ENCODE results near the gene RAD51B.

Gene RAD51B

GRCh38 chr14:68728342-68729106 lies 908.9 kb downstream of the RAD51B start:
- no peak overlapping the region for H3K27ac ChIP-seq
- TF ChIP-seq, protein P1, sequence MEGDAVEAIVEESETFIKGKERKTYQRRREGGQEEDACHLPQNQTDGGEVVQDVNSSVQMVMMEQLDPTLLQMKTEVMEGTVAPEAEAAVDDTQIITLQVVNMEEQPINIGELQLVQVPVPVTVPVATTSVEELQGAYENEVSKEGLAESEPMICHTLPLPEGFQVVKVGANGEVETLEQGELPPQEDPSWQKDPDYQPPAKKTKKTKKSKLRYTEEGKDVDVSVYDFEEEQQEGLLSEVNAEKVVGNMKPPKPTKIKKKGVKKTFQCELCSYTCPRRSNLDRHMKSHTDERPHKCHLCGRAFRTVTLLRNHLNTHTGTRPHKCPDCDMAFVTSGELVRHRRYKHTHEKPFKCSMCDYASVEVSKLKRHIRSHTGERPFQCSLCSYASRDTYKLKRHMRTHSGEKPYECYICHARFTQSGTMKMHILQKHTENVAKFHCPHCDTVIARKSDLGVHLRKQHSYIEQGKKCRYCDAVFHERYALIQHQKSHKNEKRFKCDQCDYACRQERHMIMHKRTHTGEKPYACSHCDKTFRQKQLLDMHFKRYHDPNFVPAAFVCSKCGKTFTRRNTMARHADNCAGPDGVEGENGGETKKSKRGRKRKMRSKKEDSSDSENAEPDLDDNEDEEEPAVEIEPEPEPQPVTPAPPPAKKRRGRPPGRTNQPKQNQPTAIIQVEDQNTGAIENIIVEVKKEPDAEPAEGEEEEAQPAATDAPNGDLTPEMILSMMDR (conservative IDR thresholded peaks at IDR 0.05), result no peak
- TF ChIP-seq ZFX (IDR thresholded peaks at IDR 0.05), result no peak

DNA sequence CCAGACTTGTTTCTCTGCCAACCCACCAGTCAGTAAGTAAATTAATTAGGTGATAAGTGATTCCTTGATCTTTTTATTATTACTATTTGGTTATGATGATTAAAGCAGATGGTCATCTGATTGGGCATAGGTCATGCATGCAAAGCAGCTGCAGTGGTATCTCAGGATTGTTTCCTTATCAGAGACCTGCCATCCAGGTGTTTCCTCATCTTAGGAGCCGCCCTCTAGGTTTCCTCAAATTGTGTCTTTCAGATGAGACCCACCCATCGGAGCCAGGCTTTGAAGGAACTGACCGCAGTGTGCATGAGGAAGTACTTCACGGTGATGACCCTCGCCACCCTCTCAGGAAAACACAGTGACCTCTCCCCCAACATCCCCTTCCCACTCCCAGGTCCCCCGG lies 910.0 kb downstream of the RAD51B start:
- no peak overlapping the region for H3K27ac ChIP-seq
- TF ChIP-seq, protein P1 (conservative IDR thresholded peaks at IDR 0.05), result no peak
- TF ChIP-seq ZFX (IDR thresholded peaks at IDR 0.05), result no peak

GRCh38 chr14:68730348-68730747 lies 910.8 kb downstream of the RAD51B start:
- TF ChIP-seq ZFX (IDR thresholded peaks at IDR 0.05), result no peak
- TF ChIP-seq, protein P1 (conservative IDR thresholded peaks at IDR 0.05), result no peak
- H3K27ac ChIP-seq, result no peak overlapping the region

DNA sequence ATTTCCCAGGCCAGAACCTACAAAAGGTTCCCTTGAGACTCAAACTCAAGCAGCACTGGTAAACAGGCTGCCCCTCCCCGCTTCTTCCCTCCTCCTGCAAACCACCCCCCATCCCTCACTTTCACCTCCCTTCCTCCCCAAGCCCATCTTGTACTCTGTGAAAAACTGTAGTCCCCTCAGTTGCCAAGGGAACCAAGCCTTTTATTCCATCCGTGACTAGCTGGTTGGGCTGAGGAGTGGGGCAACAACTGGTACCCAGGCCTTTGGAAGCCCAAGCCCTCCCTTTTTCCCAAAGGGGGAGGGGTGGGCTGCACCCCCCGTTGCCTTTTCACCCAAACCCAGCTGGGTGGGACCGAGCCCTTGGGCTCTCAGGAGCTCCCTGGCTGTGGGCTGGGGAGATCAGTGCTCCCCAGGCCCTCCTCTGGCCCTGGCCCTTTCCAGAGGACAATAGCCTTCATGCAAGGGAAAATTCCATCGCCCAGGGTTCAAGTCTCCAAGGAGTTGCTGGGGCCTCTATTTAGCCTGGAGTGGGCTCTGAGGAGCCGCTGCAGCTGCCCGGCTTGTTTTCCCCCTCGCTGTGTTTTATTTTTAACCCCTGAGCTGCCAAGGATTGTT lies 911.3 kb downstream of the RAD51B start:
- TF ChIP-seq ZFX (IDR thresholded peaks at IDR 0.05), result no peak
- TF ChIP-seq, protein P1 (conservative IDR thresholded peaks at IDR 0.05), result no peak
- no peak overlapping the region for H3K27ac ChIP-seq

GRCh38 chr14:68733086-68733914 lies 913.7 kb downstream of the RAD51B start:
- no peak for TF ChIP-seq ZFX (IDR thresholded peaks at IDR 0.05)
- TF ChIP-seq, protein P1 (conservative IDR thresholded peaks at IDR 0.05), result no peak
- H3K27ac ChIP-seq, result no peak overlapping the region

GRCh38 chr14:68734231-68734732 lies 914.7 kb downstream of the RAD51B start:
- no peak for TF ChIP-seq ZFX (IDR thresholded peaks at IDR 0.05)
- TF ChIP-seq, protein P1 (conservative IDR thresholded peaks at IDR 0.05), result no peak
- no peak overlapping the region for H3K27ac ChIP-seq

All from C4-2B (cell line).